NAMALWA (cell line): ENCODE measurements around the gene TTYH3.
A peak's percentile ranks its signal among the peaks of the same experiment; 100 is the strongest.
"Not testable (repeated sequence)": the region's sequence is repeated elsewhere in the genome, so short reads cannot be mapped to it uniquely, and the experiment has no call there.

ENCODE experiments used
- DNase-seq: peaks from one replicate; pipeline ENCODE4 v3.0.0-alpha.2; 2015; ENCODE audit warnings: low spot score

Gene TTYH3

GRCh38 chr7:2603044-2603965, 28.5 kb upstream of the TTYH3 start:
- no peak for DNase-seq

DNA sequence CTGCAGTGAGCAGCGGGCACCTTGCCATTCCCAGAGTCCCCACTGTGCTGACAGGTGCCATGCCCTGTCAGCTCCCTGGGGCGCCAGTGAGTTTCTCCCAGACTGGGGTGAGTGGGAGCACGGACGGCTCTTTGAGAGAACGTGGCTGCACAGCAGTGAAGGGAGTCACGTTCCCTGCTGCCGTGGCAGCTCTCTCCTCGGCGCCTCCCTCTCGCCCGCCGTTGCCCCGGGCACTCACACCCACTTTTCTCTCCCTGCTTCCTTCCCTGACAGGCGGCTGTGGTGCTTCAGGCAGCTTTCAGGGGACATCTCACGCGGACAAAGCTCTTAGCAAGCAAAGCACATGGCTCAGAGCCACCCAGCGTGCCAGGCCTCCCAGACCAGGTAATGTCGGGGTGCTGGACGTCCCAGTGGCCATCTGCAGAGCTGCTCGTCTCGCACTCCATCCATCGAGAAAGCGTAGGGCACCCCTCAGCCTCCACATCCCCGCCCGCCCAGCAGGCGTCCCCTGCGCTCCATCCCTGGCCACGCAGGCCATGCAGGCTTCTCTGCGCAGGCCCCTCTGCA, 27.1 kb upstream of the TTYH3 start:
- DNase-seq = no peak

- no peak for DNase-seq
Measured at GRCh38 chr7:2605608-2606538, 25.9 kb upstream of the TTYH3 start.

DNA sequence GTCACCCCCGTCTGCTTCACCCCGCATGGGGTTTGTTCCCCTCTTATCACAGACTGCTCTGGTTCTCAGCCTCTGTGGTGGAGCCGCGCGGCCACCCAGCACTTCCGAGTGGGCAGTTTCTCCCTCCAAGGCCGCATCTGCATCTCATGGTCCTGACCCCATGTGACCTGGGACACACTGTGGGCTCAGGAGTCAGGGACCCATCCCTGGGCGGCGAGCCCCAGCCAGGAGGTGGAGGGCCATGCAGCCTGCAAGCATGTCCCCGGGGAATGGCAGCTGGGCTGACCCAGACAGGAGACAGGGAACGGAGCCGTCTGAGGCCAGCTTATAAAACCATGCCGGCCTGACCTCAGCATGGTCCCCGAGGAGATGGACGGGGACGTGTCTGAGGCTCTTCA, 25.2 kb upstream of the TTYH3 start:
- no peak for DNase-seq

GRCh38 chr7:2607122-2607922, 24.5 kb upstream of the TTYH3 start:
- DNase-seq = no peak

DNA sequence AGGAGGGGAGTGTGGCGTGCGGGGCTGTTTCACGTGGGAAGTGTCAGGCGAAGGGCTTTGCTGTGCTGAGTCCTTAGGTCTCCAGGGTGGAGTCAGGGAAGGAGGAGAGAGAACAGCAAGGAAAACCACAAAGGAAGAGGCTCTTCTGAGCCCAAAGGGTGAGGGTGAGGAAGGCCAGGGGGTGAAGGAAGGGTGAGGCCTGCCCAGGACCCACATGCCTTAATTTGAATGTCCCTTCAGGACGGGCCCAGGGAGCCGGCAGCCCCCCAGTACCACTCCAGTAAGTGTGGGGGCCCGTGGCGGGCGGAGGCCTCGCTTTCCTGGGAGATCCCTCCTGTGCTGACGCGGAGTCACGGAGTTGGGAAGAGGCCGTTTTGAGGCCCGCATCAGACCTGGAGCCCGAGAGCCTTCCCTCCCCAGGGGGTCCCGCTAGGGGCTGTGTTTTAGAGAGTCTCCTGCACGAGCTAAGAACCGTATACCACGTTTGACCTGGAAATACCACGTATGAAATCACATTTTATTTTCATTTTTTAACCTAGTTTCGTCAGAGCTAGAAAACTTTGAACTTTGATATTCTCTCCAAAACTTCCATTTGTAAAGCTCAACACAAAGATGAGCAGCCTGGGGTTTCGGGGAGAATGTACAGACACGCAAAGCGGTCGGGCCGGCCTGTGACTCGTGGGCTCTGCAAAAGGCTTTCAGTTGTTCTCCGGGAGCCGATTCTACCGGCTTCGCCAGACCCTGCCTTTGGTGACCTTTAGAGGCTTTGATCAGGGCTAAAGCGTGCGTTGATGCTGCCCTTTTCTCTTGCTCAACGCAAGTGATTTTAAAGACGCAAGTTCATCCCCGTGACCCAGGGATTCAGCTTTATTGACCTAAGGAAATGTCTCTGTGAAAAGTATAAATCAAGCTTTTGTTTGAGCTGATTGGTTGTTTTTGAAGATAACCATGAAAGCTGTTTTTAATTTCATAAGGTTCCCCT, 23.6 kb upstream of the TTYH3 start:
- DNase-seq = no peak

DNA sequence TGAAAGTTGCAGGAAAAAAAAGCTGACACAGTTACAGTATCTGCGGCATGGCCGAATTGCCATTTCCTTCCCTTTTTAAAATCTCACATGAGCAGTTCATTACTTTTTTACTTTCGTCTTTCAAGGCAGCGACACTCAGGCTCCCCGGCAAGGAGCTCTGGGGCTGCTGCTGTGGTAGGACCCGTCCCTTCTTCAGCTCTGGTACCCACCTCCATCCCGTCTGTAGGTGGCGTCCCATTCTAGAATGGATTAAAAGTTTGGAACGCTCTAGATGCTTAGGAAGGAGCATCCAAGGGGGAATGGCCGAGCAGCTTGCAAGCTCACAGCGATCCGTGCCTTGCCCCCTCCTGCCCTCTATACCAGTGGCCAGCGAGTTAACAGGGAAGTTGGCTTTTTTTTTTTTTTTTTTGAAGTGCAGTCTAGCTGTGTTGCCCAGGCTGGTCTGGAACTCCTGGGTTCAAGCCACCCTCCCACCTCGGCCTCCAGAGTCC, 22.8 kb upstream of the TTYH3 start:
- DNase-seq = peak; percentile 82

- DNase-seq = not testable (repeated sequence)
Measured at GRCh38 chr7:2609646-2610045, 22.1 kb upstream of the TTYH3 start.

DNA sequence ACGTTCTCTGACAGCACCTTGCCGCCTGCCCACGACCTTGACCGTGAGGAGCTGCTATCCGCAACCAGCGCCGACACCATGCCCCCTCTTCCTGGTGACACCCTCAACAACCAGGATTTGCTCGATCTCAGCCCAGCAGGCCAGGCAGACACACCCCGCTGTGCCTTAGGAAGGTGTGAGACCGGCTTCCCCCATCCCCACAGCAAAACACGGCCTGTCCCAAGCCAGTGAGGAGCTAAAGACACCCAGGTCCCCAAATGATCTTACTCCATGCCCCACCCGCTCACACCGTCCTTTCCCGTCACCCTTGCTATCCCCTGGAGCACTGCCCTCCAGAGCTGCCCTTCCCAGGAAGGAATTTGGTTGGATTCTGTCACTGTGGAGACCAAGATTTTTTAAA, 21.3 kb upstream of the TTYH3 start:
- no peak for DNase-seq

- DNase-seq = no peak
Measured at GRCh38 chr7:2610898-2611297, 20.9 kb upstream of the TTYH3 start.

DNA sequence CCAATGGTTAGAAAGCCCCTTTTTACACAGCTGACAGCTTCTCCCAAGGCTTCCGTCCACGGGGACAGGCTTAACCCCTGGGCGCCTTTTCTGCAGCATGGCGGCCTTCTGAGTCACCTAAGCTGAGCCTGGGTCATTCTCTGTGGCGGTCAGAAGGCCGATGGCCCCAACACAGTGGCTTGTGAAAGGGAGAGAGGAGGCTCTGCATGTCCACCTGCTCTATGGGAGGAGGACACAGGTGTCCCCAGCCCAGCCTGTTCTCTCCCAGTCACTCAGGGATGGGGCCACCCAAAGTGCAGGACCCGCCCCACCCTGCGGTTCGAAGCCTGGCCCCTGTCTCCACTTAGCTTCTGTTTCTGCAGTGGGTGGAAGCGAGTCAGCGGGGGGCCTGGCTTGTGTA, 20.4 kb upstream of the TTYH3 start:
- no peak for DNase-seq

GRCh38 chr7:2611922-2612321, 19.9 kb upstream of the TTYH3 start:
- DNase-seq = no peak

- DNase-seq = no peak
Measured at GRCh38 chr7:2612445-2613097, 19.2 kb upstream of the TTYH3 start.

DNA sequence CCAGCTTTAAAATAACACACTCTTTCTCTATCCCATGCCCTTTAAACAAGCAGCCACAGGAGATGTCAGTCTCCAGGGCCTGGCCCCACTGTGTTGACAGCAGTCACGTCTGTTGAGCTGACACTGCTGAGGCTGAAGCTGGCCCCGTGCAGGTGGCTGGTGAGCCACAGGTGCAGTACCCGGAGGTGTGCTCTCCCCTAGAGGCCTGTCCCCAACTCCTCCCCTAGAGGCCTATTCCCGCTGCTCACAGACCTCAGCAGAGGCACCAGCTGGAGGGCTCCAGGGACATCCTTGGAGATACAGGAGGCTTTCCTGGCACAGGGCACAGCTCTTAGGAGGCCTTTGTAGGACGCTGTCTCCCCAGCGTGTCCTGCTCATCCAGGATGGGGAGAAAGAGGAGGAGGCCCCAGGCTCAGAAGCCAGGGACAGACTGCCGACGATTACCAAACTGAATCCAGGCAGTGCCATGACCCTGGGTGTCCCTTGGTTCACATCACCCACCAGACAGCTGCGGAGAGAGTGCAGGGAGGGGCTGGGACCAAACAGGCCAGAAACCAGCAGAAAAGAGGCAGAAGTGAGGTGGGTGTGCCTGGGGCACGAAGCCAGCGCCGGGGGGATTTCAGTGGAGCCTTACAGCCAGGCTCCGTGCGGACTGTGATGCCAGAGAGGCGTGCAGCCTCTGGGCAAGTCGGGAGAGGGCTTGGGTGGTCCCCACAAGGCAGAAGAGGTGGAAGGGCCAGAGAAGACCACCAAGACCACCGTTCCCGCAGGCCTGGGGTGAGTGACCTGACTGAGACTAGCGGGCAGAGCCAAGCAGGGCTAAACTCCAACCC, 18.5 kb upstream of the TTYH3 start:
- peak; percentile 76 for DNase-seq

DNA sequence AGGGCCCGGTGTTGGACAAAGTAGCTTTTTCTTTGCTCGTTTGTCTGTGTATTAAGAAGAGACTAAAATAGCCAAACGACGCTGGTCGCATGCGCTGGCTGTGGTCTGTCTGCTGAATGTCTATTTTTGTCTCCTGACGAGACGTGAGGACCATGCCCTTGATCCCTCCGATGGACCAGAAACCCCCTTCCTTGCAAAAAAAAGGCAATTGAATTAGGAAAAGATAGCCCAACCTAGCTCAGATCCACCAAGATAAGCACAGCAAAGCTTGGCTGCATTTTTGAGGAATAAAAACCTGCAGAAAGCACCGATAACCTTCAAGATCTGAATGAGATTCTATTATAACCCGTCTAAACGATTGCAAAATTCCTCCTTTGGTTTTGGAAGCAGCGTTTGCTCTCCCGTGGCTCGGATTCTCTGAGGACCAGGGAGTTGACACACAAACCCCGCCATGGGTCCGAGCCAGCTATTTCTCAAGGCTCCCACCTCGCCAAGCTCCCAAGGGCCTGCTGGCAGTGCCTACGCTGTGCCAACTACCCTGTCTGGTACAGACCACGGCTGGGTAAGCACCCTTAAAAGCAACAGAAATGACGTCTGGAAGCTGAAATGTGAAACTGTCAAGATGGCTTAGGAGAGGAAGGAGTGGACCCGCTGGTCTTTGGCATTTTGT, 17.7 kb upstream of the TTYH3 start:
- peak; percentile 63 for DNase-seq

- peak; percentile 74 for DNase-seq
Measured at GRCh38 chr7:2614631-2615330, 17.0 kb upstream of the TTYH3 start.
